ENCODE measurements around the gene SLC8A1. TPM values are rescaled to one million over a fixed set of nuclear protein-coding genes. Genes with fewer than 3 reads are reported as not detected.

Gene SLC8A1
- total and polyA plus RNA-seq, 2 donors (not counting 1 experiment from before 2014, with no cell fraction given) = 0.07 to 0.20 TPM

- ChIA-PET POLR2A (no interaction called here), CTCF (no interaction called here)
- no peaks in the 10 kb centered on the region for H3K27me3 Mint-ChIP-seq
- H3K4me3 ChIP-seq (ENCODE audit: control extremely low read depth in 1 of 5, extremely low read depth in 1 of 5, insufficient read depth in 1 of 5, low read depth in 2 of 5, low read length in 4 of 5) = no peak overlapping the region
- intact Hi-C loops (cut with micrococcal nuclease) = no loop called here
- no peak overlapping the region for H3K4me3 Mint-ChIP-seq
- WGBS (ENCODE audit: insufficient coverage) = no CpG with 5 or more reads among the region's 2 CpGs
- peaks cover 0 to 13% (median under 1%) of the 10 kb centered on the region in 3 donors for H3K9me3 ChIP-seq (ENCODE audit: control extremely low read depth in 1 of 3, control insufficient read depth in 2 of 3, insufficient read depth in 1 of 3, low read length in 2 of 3)
- H3K9me3 Mint-ChIP-seq (ENCODE audit: insufficient read depth) = peaks cover 3% of the 10 kb centered on the region
- DNase-seq (no peak), ATAC-seq (ENCODE audit: low read depth) (no peak)
- H3K4me2 ChIP-seq (replicated peaks; ENCODE audit: low read depth, low read length, poor library complexity, severe bottlenecking) = no peak overlapping the region
- TF ChIP-seq, protein P1, sequence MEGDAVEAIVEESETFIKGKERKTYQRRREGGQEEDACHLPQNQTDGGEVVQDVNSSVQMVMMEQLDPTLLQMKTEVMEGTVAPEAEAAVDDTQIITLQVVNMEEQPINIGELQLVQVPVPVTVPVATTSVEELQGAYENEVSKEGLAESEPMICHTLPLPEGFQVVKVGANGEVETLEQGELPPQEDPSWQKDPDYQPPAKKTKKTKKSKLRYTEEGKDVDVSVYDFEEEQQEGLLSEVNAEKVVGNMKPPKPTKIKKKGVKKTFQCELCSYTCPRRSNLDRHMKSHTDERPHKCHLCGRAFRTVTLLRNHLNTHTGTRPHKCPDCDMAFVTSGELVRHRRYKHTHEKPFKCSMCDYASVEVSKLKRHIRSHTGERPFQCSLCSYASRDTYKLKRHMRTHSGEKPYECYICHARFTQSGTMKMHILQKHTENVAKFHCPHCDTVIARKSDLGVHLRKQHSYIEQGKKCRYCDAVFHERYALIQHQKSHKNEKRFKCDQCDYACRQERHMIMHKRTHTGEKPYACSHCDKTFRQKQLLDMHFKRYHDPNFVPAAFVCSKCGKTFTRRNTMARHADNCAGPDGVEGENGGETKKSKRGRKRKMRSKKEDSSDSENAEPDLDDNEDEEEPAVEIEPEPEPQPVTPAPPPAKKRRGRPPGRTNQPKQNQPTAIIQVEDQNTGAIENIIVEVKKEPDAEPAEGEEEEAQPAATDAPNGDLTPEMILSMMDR (IDR thresholded peaks at IDR 0.05) = no peak
- TF ChIP-seq EZH2 (IDR thresholded peaks at IDR 0.05; ENCODE audit: borderline replicate concordance, insufficient read depth, low read depth, low read length, poor library complexity, severe bottlenecking) = no peak
- no peaks in the 10 kb centered on the region for H4K20me1 ChIP-seq (ENCODE audit: control insufficient read depth, insufficient read depth, low read length, poor library complexity, severe bottlenecking)
- no peaks in the 10 kb centered on the region for H3K27me3 ChIP-seq (replicated peaks in 1 of 4; ENCODE audit: control extremely low read depth in 1 of 4, control insufficient read depth in 3 of 4, insufficient read depth in 4 of 4, low read length in 3 of 4)
- H3K27ac ChIP-seq (ENCODE audit: low read length in 2 of 2) = no peak overlapping the region
- no peaks in the 10 kb centered on the region for H3K4me1 ChIP-seq (ENCODE audit: control insufficient read depth in 2 of 2, insufficient read depth in 2 of 2, low read length in 2 of 2)
- H3K36me3 ChIP-seq (replicated peaks in 1 of 2; ENCODE audit: control extremely low read depth in 1 of 2, control insufficient read depth in 1 of 2, extremely low read depth in 1 of 2, insufficient read depth in 2 of 2, low read length in 1 of 2) = no peaks in the 10 kb centered on the region
- H2AFZ ChIP-seq (ENCODE audit: insufficient read depth, low read depth, low read length, poor library complexity, severe bottlenecking) = no peak overlapping the region
- no peaks in the 10 kb centered on the region for H3K4me1 Mint-ChIP-seq
- H3K9ac ChIP-seq (ENCODE audit: low read length) = no peak overlapping the region
- no peaks in the 10 kb centered on the region for H3K79me2 ChIP-seq (ENCODE audit: control insufficient read depth, insufficient read depth, low read length)
- H3K27ac Mint-ChIP-seq = no peak overlapping the region
Measured at GRCh38 chr2:40386177-40386576, 65.7 kb downstream of the SLC8A1 start.

DNA sequence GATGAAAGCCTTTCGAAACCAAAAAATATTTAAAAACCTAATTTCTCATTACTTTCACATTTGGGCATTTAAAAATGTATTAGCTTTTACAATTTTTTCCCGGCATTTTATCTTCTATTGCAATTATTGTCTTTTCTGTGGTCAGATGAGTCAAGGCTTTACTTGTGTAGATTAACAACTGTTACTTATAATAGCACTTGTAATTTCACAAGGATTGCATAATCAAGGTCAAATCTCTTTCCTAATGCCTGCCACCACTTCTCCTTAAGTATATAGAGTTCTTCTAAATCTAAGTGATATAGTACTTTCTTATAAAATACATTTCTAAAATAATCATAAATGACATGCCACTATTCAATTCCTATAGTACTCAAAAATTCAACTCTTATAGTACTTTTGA, 67.2 kb downstream of the SLC8A1 start:
- Histone ChIP-seq H3K27me3 (replicated peaks in 1 of 4; ENCODE audit: control extremely low read depth in 1 of 4, control insufficient read depth in 3 of 4, insufficient read depth in 4 of 4, low read length in 3 of 4) (no peaks in the 10 kb centered on the region), H3K4me1 (ENCODE audit: control insufficient read depth in 2 of 2, insufficient read depth in 2 of 2, low read length in 2 of 2) (no peaks in the 10 kb centered on the region), H3K27ac (ENCODE audit: low read length in 2 of 2) (no peak overlapping the region), H4K20me1 (ENCODE audit: control insufficient read depth, insufficient read depth, low read length, poor library complexity, severe bottlenecking) (no peaks in the 10 kb centered on the region), H3K9me3 (ENCODE audit: control extremely low read depth in 1 of 3, control insufficient read depth in 2 of 3, insufficient read depth in 1 of 3, low read length in 2 of 3) (peaks cover 0 to 19% (median 4%) of the 10 kb centered on the region in 3 donors), H3K79me2 (ENCODE audit: control insufficient read depth, insufficient read depth, low read length) (no peaks in the 10 kb centered on the region), H3K4me2 (replicated peaks; ENCODE audit: low read depth, low read length, poor library complexity, severe bottlenecking) (no peak overlapping the region), H3K4me3 (ENCODE audit: control extremely low read depth in 1 of 5, extremely low read depth in 1 of 5, insufficient read depth in 1 of 5, low read depth in 2 of 5, low read length in 4 of 5) (no peak overlapping the region), H3K36me3 (replicated peaks in 1 of 2; ENCODE audit: control extremely low read depth in 1 of 2, control insufficient read depth in 1 of 2, extremely low read depth in 1 of 2, insufficient read depth in 2 of 2, low read length in 1 of 2) (no peaks in the 10 kb centered on the region), H2AFZ (ENCODE audit: insufficient read depth, low read depth, low read length, poor library complexity, severe bottlenecking) (no peak overlapping the region), H3K9ac (ENCODE audit: low read length) (no peak overlapping the region)
- H3K4me1 Mint-ChIP-seq = no peaks in the 10 kb centered on the region
- WGBS (ENCODE audit: insufficient coverage) = no CpG with 5 or more reads among the region's 2 CpGs
- H3K27me3 Mint-ChIP-seq = no peaks in the 10 kb centered on the region
- no peak for ATAC-seq (ENCODE audit: low read depth)
- peaks cover 7% of the 10 kb centered on the region for H3K9me3 Mint-ChIP-seq (ENCODE audit: insufficient read depth)
- TF ChIP-seq EZH2 (IDR thresholded peaks at IDR 0.05; ENCODE audit: borderline replicate concordance, insufficient read depth, low read depth, low read length, poor library complexity, severe bottlenecking) = no peak
- TF ChIP-seq, protein P1 (IDR thresholded peaks at IDR 0.05) = no peak
- no peak overlapping the region for H3K27ac Mint-ChIP-seq
- intact Hi-C loops (cut with micrococcal nuclease) = no loop called here
- H3K4me3 Mint-ChIP-seq = no peak overlapping the region
- ChIA-PET POLR2A (no interaction called here), CTCF (no interaction called here)
- no peak for DNase-seq

All from B cell (primary cell).